ENCODE data around the gene ARIH2.

The ARIH2 gene

GRCh38 chr3:49022688-49023171 lies 104.1 kb downstream of the ARIH2 start:
- H3K4me1 ChIP-seq (ENCODE audit: control insufficient read depth, low read depth, low read length) = peaks cover 9% of the 10 kb centered on the region
- no CpG with 5 or more reads among the region's 12 CpGs for WGBS (ENCODE audit: extremely low coverage, insufficient coverage, low lambda C conversion rate)
- DNase-seq = peak; percentile 68
- peaks cover 20% of the 10 kb centered on the region for H3K79me2 ChIP-seq (ENCODE audit: control insufficient read depth, insufficient read depth, low read length)
- H3K79me1 ChIP-seq (ENCODE audit: low read length) = peaks cover 16% of the 10 kb centered on the region
- H3K4me2 ChIP-seq (ENCODE audit: low read length) = peak overlapping the region; percentile 98
- peak overlapping the region; percentile 100 for H3K56ac ChIP-seq (ENCODE audit: low read length)
- peak overlapping the region; percentile 97 for H3K4me3 ChIP-seq (ENCODE audit: low read length)
- H3K27me3 ChIP-seq (ENCODE audit: insufficient read depth, low read length, poor library complexity) = no peaks in the 10 kb centered on the region
- H4K5ac ChIP-seq (ENCODE audit: low read length) = no peak overlapping the region
- H2AK5ac ChIP-seq (ENCODE audit: low read length) = peak overlapping the region; percentile 98
- H4K8ac ChIP-seq (ENCODE audit: low read depth, low read length) = no peak overlapping the region
- H3K23ac ChIP-seq (ENCODE audit: low read length) = peak overlapping the region; percentile 99
- peaks cover 20% of the 10 kb centered on the region for H3K36me3 ChIP-seq (ENCODE audit: control insufficient read depth, insufficient read depth, low read length)
- H3K27ac ChIP-seq (ENCODE audit: low read depth, low read length) = peak overlapping the region; percentile 1
- H3K4ac ChIP-seq (ENCODE audit: low read depth, low read length) = no peak overlapping the region
- H2BK5ac ChIP-seq (ENCODE audit: low read length) = peak overlapping the region; percentile 78
- no peak overlapping the region for H2BK15ac ChIP-seq (replicated peaks; ENCODE audit: low read depth)
- H3K18ac ChIP-seq (ENCODE audit: low read length) = no peak overlapping the region
- H3K9ac ChIP-seq (ENCODE audit: low read length) = peak overlapping the region; percentile 100
- H2BK120ac ChIP-seq (ENCODE audit: low read depth, low read length) = no peak overlapping the region

DNA sequence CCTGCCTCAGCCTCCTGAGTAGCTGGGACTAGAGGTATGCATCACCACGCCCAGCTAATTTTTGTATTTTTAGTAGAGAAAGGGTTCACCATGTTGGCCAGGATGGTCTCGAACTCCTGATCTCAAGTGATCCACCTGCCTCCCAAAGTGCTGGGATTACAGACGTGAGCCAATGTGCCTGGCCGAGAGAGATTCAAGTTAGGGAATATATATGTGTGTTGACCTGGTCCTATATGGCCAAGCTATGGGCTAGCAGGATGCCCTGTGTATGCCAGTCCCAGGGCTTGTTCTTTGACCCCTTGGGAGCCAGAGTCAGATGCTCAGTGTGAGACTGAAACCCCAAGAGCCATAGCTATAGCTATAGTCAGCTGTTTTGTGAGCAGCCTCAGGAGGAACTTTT lies 105.1 kb downstream of the ARIH2 start:
- H3K79me1 ChIP-seq (ENCODE audit: low read length) = peaks cover 22% of the 10 kb centered on the region
- H3K36me3 ChIP-seq (ENCODE audit: control insufficient read depth, insufficient read depth, low read length) = peaks cover 20% of the 10 kb centered on the region
- no peak overlapping the region for H3K18ac ChIP-seq (ENCODE audit: low read length)
- no peak overlapping the region for H3K4ac ChIP-seq (ENCODE audit: low read depth, low read length)
- no peak overlapping the region for H3K23ac ChIP-seq (ENCODE audit: low read length)
- no CpG with 5 or more reads among the region's 4 CpGs for WGBS (ENCODE audit: extremely low coverage, insufficient coverage, low lambda C conversion rate)
- no peak overlapping the region for H3K27ac ChIP-seq (ENCODE audit: low read depth, low read length)
- H3K27me3 ChIP-seq (ENCODE audit: insufficient read depth, low read length, poor library complexity) = no peaks in the 10 kb centered on the region
- H2BK5ac ChIP-seq (ENCODE audit: low read length) = no peak overlapping the region
- H3K4me1 ChIP-seq (ENCODE audit: control insufficient read depth, low read depth, low read length) = peaks cover 16% of the 10 kb centered on the region
- no peak overlapping the region for H2AK5ac ChIP-seq (ENCODE audit: low read length)
- H3K9ac ChIP-seq (ENCODE audit: low read length) = no peak overlapping the region
- H3K79me2 ChIP-seq (ENCODE audit: control insufficient read depth, insufficient read depth, low read length) = peaks cover 24% of the 10 kb centered on the region
- H3K4me2 ChIP-seq (ENCODE audit: low read length) = no peak overlapping the region
- H2BK15ac ChIP-seq (replicated peaks; ENCODE audit: low read depth) = no peak overlapping the region
- H2BK120ac ChIP-seq (ENCODE audit: low read depth, low read length) = no peak overlapping the region
- DNase-seq = no peak
- no peak overlapping the region for H4K8ac ChIP-seq (ENCODE audit: low read depth, low read length)
- no peak overlapping the region for H4K5ac ChIP-seq (ENCODE audit: low read length)
- no peak overlapping the region for H3K4me3 ChIP-seq (ENCODE audit: low read length)
- no peak overlapping the region for H3K56ac ChIP-seq (ENCODE audit: low read length)

- Histone ChIP-seq H2AK5ac (ENCODE audit: low read length) (no peak overlapping the region), H3K27me3 (ENCODE audit: insufficient read depth, low read length, poor library complexity) (no peaks in the 10 kb centered on the region), H3K79me1 (ENCODE audit: low read length) (peaks cover 24% of the 10 kb centered on the region), H2BK15ac (replicated peaks; ENCODE audit: low read depth) (no peak overlapping the region), H3K4ac (ENCODE audit: low read depth, low read length) (no peak overlapping the region), H3K27ac (ENCODE audit: low read depth, low read length) (no peak overlapping the region), H2BK120ac (ENCODE audit: low read depth, low read length) (no peak overlapping the region), H3K4me2 (ENCODE audit: low read length) (no peak overlapping the region), H3K23ac (ENCODE audit: low read length) (no peak overlapping the region), H4K8ac (ENCODE audit: low read depth, low read length) (no peak overlapping the region), H4K5ac (ENCODE audit: low read length) (no peak overlapping the region), H3K36me3 (ENCODE audit: control insufficient read depth, insufficient read depth, low read length) (peaks cover 20% of the 10 kb centered on the region), H3K4me1 (ENCODE audit: control insufficient read depth, low read depth, low read length) (peaks cover 16% of the 10 kb centered on the region), H3K18ac (ENCODE audit: low read length) (no peak overlapping the region), H3K4me3 (ENCODE audit: low read length) (no peak overlapping the region), H3K79me2 (ENCODE audit: control insufficient read depth, insufficient read depth, low read length) (peaks cover 26% of the 10 kb centered on the region), H3K9ac (ENCODE audit: low read length) (no peak overlapping the region), H3K56ac (ENCODE audit: low read length) (no peak overlapping the region), H2BK5ac (ENCODE audit: low read length) (no peak overlapping the region)
- no CpG with 5 or more reads among the region's 5 CpGs for WGBS (ENCODE audit: extremely low coverage, insufficient coverage, low lambda C conversion rate)
- DNase-seq = no peak
These were observed 105.8 kb downstream of the ARIH2 start for GRCh38 chr3:49024449-49024848.

DNA sequence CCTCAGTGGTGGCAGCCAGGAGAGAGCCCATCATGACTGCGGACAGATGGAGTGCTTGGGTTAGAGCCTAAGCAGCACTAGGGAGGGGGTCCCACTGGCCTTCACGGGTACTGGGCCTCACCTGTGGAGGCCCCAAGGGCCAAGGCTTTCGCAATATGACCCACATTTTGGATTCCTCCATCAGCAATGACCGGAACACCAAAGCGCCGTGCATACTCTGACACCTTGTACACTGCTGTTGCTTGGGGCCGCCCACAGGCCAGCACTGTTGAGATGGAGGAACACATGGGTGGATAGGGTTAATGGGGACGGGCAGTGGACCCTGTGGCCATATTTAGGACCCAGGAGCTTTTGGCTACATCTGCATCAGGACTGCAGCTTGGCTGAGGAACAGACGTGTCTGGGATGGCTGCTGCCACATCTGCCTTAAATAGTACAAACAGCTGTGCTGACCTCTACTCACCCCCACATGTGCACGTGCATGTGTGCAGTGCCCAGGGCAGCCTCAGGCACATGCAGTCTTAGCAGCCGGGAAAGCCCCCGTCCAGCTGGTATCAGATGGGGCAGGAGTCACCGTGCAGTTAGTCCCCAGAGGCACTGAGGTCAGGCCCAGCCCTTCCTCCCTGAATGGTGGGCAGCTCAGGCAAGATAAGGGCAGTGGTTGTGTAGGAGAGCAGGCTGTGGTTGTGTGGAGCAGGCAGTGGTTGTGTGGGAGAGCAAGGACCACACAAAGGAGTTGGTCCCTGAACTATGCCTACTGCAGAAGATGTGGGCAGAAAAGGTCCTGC lies 106.6 kb downstream of the ARIH2 start:
- H3K23ac ChIP-seq (ENCODE audit: low read length) = no peak overlapping the region
- no peak overlapping the region for H2BK5ac ChIP-seq (ENCODE audit: low read length)
- H4K8ac ChIP-seq (ENCODE audit: low read depth, low read length) = no peak overlapping the region
- H2BK120ac ChIP-seq (ENCODE audit: low read depth, low read length) = no peak overlapping the region
- H3K18ac ChIP-seq (ENCODE audit: low read length) = no peak overlapping the region
- H2AK5ac ChIP-seq (ENCODE audit: low read length) = no peak overlapping the region
- no peak overlapping the region for H2BK15ac ChIP-seq (replicated peaks; ENCODE audit: low read depth)
- H3K4me3 ChIP-seq (ENCODE audit: low read length) = no peak overlapping the region
- peaks cover 22% of the 10 kb centered on the region for H3K79me1 ChIP-seq (ENCODE audit: low read length)
- WGBS (ENCODE audit: extremely low coverage, insufficient coverage, low lambda C conversion rate) = no CpG with 5 or more reads among the region's 13 CpGs
- no peak overlapping the region for H4K5ac ChIP-seq (ENCODE audit: low read length)
- H3K9ac ChIP-seq (ENCODE audit: low read length) = no peak overlapping the region
- H3K27ac ChIP-seq (ENCODE audit: low read depth, low read length) = no peak overlapping the region
- H3K27me3 ChIP-seq (ENCODE audit: insufficient read depth, low read length, poor library complexity) = no peaks in the 10 kb centered on the region
- no peak overlapping the region for H3K4ac ChIP-seq (ENCODE audit: low read depth, low read length)
- no peak overlapping the region for H3K56ac ChIP-seq (ENCODE audit: low read length)
- peaks cover 20% of the 10 kb centered on the region for H3K36me3 ChIP-seq (ENCODE audit: control insufficient read depth, insufficient read depth, low read length)
- no peak for DNase-seq
- H3K79me2 ChIP-seq (ENCODE audit: control insufficient read depth, insufficient read depth, low read length) = peaks cover 25% of the 10 kb centered on the region
- no peak overlapping the region for H3K4me2 ChIP-seq (ENCODE audit: low read length)
- peaks cover 14% of the 10 kb centered on the region for H3K4me1 ChIP-seq (ENCODE audit: control insufficient read depth, low read depth, low read length)

DNA sequence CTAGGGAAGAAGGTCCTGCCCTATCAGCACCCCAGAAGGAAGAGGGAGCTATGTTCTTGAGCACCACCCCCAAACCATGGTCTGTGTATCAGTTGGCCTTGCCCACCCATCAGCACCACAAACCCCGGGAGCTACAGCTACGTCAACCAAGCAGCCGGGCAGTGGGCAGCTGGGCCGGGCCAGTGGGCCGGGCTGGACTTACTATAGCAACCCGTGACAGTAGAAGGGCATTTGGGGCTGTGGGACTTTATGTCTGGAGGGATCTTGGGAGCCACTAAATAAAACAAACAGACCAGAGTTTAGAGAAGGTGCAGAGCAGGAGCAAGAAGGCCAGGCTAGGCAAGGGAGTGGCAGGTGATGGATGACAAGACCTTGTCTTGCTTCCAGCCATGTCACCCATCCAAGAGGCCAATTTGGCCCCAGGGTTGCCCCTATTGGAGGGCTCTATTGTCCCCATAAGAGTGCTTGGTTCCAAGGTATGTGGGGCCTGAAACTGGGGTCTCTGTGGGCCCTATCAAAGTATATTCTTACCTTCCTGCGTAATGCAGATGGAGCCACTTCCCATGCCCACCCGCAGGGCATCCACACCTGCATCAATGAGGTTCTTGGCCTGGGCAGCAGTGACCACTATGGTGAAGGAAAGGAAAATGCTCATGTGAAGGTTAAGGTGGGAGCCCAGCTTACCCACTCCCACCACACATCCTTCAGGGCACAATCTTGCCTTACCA lies 107.3 kb downstream of the ARIH2 start:
- H3K4me3 ChIP-seq (ENCODE audit: low read length) = no peak overlapping the region
- no peaks in the 10 kb centered on the region for H3K27me3 ChIP-seq (ENCODE audit: insufficient read depth, low read length, poor library complexity)
- WGBS (ENCODE audit: extremely low coverage, insufficient coverage, low lambda C conversion rate) = no CpG with 5 or more reads among the region's 8 CpGs
- no peak overlapping the region for H3K4me2 ChIP-seq (ENCODE audit: low read length)
- no peak overlapping the region for H2BK5ac ChIP-seq (ENCODE audit: low read length)
- no peak overlapping the region for H3K18ac ChIP-seq (ENCODE audit: low read length)
- peaks cover 20% of the 10 kb centered on the region for H3K36me3 ChIP-seq (ENCODE audit: control insufficient read depth, insufficient read depth, low read length)
- no peak overlapping the region for H3K27ac ChIP-seq (ENCODE audit: low read depth, low read length)
- no peak overlapping the region for H4K5ac ChIP-seq (ENCODE audit: low read length)
- peaks cover 14% of the 10 kb centered on the region for H3K4me1 ChIP-seq (ENCODE audit: control insufficient read depth, low read depth, low read length)
- no peak overlapping the region for H3K23ac ChIP-seq (ENCODE audit: low read length)
- no peak overlapping the region for H2BK120ac ChIP-seq (ENCODE audit: low read depth, low read length)
- no peak for DNase-seq
- peaks cover 20% of the 10 kb centered on the region for H3K79me2 ChIP-seq (ENCODE audit: control insufficient read depth, insufficient read depth, low read length)
- H3K9ac ChIP-seq (ENCODE audit: low read length) = no peak overlapping the region
- H3K79me1 ChIP-seq (ENCODE audit: low read length) = peaks cover 20% of the 10 kb centered on the region
- H4K8ac ChIP-seq (ENCODE audit: low read depth, low read length) = no peak overlapping the region
- no peak overlapping the region for H2BK15ac ChIP-seq (replicated peaks; ENCODE audit: low read depth)
- no peak overlapping the region for H3K4ac ChIP-seq (ENCODE audit: low read depth, low read length)
- no peak overlapping the region for H2AK5ac ChIP-seq (ENCODE audit: low read length)
- H3K56ac ChIP-seq (ENCODE audit: low read length) = no peak overlapping the region
